Stomach (tissue), 19 donors: ENCODE measurements around the gene HAVCR2. TPM values are rescaled to one million over a fixed set of nuclear protein-coding genes. Genes with fewer than 3 reads are reported as not detected.
A peak's percentile ranks its signal among the peaks of the same experiment; 100 is the strongest.

Experiments used
- DNase-seq, 2 donors: peaks; one replicate each; pipeline versions ENCODE4 v3.0.0 to v3.0.0-alpha.2; 2013 to 2019
- H3K27ac ChIP-seq, 5 donors: fragments of 200-600 bp in 4 of 5; sonication (generic) in 4 of 5; one replicate each; pipeline ENCODE4 v1.5.1; 2013 to 2019; ENCODE audit warnings: mild to moderate bottlenecking in 1 of 5, moderate library complexity in 1 of 5
- H3K27me3 ChIP-seq, 3 donors: fragments of 200-600 bp; sonication (generic); one replicate each; pipeline ENCODE4 v1.5.1; 2017 to 2019; ENCODE audit warnings: mixed run types in 1 of 3
- H3K36me3 ChIP-seq, 4 donors: fragments of 200-600 bp; sonication (generic); 1 replicate in 3 of 4; 2 replicates in 1 of 4; pipeline ENCODE4 v1.5.1; 2016 to 2019
- H3K4me1 ChIP-seq, 4 donors: fragments of 200-600 bp; sonication (generic); one replicate each; pipeline ENCODE4 v1.5.1; 2016 to 2019
- H3K4me3 ChIP-seq, 4 donors: fragments of 200-600 bp; sonication (generic) in 3 of 4; one replicate each; pipeline ENCODE4 v1.5.1; 2016 to 2019; ENCODE audit warnings: mild to moderate bottlenecking in 1 of 4
- H3K9me3 ChIP-seq, 4 donors: fragments of 200-600 bp; sonication (generic); one replicate each; pipeline ENCODE4 v1.5.1; 2016 to 2019
- EP300 ChIP-seq: sonication (generic); formaldehyde crosslinking; IDR thresholded peaks from one replicate; pipeline ENCODE4 v1.6.1; 2017; ENCODE audit warnings: antibody characterized with exemption
- POLR2A ChIP-seq, 4 donors: fragments of 450-650 bp; IDR thresholded peaks; one replicate each; pipeline ENCODE4 v1.6.1; 2016; ENCODE audit warnings: antibody characterized with exemption in 4 of 4, control low read depth in 2 of 4, mild to moderate bottlenecking in 1 of 4, moderate library complexity in 1 of 4
- POLR2AphosphoS5 ChIP-seq, 3 donors: sonication (generic); formaldehyde crosslinking; IDR thresholded peaks; one replicate each; pipeline ENCODE4 v1.6.1; 2016; ENCODE audit warnings: antibody characterized with exemption in 3 of 3
- WGBS, 5 donors: extraction: QIAGEN DNeasy Blood & Tissue Kit in 3 of 5; methylation state at CpG; one replicate each; pipeline versions ENCODE4 v1.1.5 to v1.1.7; 2013 to 2018; 5-methylcytosine and 5-hydroxymethylcytosine counted together
- intact Hi-C: fragments of 100-400 bp; cut with DNase I; formaldehyde crosslinking; loops from one replicate; pipeline ENCODE4 v1.15.1; 2023; ENCODE audit warnings: low total_unique reads
- long read RNA-seq, 10 donors: transcript quantifications; one replicate each; lab custom pipeline, GENCODE V29; 2026
- polyA plus RNA-seq, 3 donors: library from polyadenylated mRNA; stranded (reverse); fragments of 200-250 nt; gene quantifications; one replicate each; pipeline ENCODE4 v1.2.3, GENCODE V29; 2013
- total RNA-seq, 5 donors: library from RNA; depleted of rRNA; stranded (reverse); fragments of >200 nt; gene quantifications; one replicate each; pipeline versions ENCODE4 v1.1.0 to v1.2.3, GENCODE V29; 2014 to 2016
- TF ChIP-seq, protein P1 (sequence below), 7 experiments: fragments of 450-650 bp in 4 of 7; fragments of 200-600 bp in 3 of 7; sonication (generic) in 3 of 7; IDR thresholded peaks; one replicate each; pipeline ENCODE4 v1.5.1; 2016 to 2019; ENCODE audit warnings: antibody characterized with exemption in 7 of 7, control low read depth in 2 of 7, mild to moderate bottlenecking in 1 of 7
- donor health status: healthy with polysubstance abuse.
- donor health status: Bipolar disorder and iron deficiency.
- donor health status: healthy.

HAVCR2 gene
- total RNA-seq (1 to 10 TPM in 3 of 5 donors, not detected in 2; 3.5 to 9.9 (median 7.8) TPM), polyA plus RNA-seq (1 to 10 TPM; 1.2 to 2.9 (median 2.1) TPM)
- long read RNA-seq, donor 1, result 0 reads
- long read RNA-seq, donor 2, result 0 reads
- long read RNA-seq, donor 3, result 0 reads
- long read RNA-seq, donor 4, result 0 reads
- long read RNA-seq, donor 5, result 0 reads
- long read RNA-seq, donor 6, result 0 reads
- long read RNA-seq, donor 7, partial matches to known transcripts, result 0 of 1 reads
- long read RNA-seq, donor 7, other reads (novel, unspliced or antisense), result 0 of 1 reads
- long read RNA-seq, donor 8, partial matches to known transcripts, result 0 of 2 reads
- long read RNA-seq, donor 8, other reads (novel, unspliced or antisense), result 0 of 2 reads
- long read RNA-seq, donor 9, result 0 reads
- long read RNA-seq, donor 10, partial matches to known transcripts, result 0 of 1 reads
- long read RNA-seq, donor 10, other reads (novel, unspliced or antisense), result 0 of 1 reads

- H3K9me3 ChIP-seq, result no peaks in the 10 kb centered on the region
- no peaks in the 10 kb centered on the region for H3K27me3 ChIP-seq
- peak in 2 of 3 donors; percentile 15 to 45 for TF ChIP-seq POLR2AphosphoS5 (IDR thresholded peaks at IDR 0.05)
- no peak for TF ChIP-seq EP300
- H3K4me3 ChIP-seq, result peak within 1 kb of the TSS in 2 of 4 donors; percentile 9 to 20
- WGBS, 5 donors, result 53 to 70% (median 63%) methylated on average over 4 of the region's 4 CpGs
- DNase-seq, result peak; percentile 39 to 60
- H3K4me1 ChIP-seq, result no peaks in the 10 kb centered on the region
- H3K27ac ChIP-seq, result peak within 1 kb of the TSS in 4 of 5 donors; percentile 24 to 66 (median 56)
- intact Hi-C loops, result no loop called here
- H3K36me3 ChIP-seq, result no peaks in the 10 kb centered on the region
Observed at GRCh38 chr5:157108976-157109375, at the start of gene HAVCR2. Gene HAVCR2 (minus strand): TSS chr5:157109044. CDS start chr5:157108983, 61 bp downstream.

- no peak overlapping the region for H3K27ac ChIP-seq
- intact Hi-C loops, result no loop called here
- H3K27me3 ChIP-seq, result no peaks in the 10 kb centered on the region
- no peak overlapping the region for H3K4me3 ChIP-seq
- TF ChIP-seq POLR2AphosphoS5 (IDR thresholded peaks at IDR 0.05) (no peak), POLR2A (IDR thresholded peaks at IDR 0.05) (no peak), EP300 (no peak)
- TF ChIP-seq, protein P1, sequence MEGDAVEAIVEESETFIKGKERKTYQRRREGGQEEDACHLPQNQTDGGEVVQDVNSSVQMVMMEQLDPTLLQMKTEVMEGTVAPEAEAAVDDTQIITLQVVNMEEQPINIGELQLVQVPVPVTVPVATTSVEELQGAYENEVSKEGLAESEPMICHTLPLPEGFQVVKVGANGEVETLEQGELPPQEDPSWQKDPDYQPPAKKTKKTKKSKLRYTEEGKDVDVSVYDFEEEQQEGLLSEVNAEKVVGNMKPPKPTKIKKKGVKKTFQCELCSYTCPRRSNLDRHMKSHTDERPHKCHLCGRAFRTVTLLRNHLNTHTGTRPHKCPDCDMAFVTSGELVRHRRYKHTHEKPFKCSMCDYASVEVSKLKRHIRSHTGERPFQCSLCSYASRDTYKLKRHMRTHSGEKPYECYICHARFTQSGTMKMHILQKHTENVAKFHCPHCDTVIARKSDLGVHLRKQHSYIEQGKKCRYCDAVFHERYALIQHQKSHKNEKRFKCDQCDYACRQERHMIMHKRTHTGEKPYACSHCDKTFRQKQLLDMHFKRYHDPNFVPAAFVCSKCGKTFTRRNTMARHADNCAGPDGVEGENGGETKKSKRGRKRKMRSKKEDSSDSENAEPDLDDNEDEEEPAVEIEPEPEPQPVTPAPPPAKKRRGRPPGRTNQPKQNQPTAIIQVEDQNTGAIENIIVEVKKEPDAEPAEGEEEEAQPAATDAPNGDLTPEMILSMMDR (IDR thresholded peaks at IDR 0.05), result no peak
- no peaks in the 10 kb centered on the region for H3K36me3 ChIP-seq
- DNase-seq, result no peak
- WGBS, 5 donors, result 45 to 80% (median 57%) methylated on average over 1 of the region's 1 CpG
- no peaks in the 10 kb centered on the region for H3K9me3 ChIP-seq
- no peaks in the 10 kb centered on the region for H3K4me1 ChIP-seq
Observed at GRCh38 chr5:157157293-157157891, 48.5 kb upstream of the HAVCR2 start.

GRCh38 chr5:157155297-157155696 is 46.5 kb upstream of the HAVCR2 start:
- intact Hi-C loops, result no loop called here
- no peak for DNase-seq
- H3K4me1 ChIP-seq, result no peaks in the 10 kb centered on the region
- H3K36me3 ChIP-seq, result no peaks in the 10 kb centered on the region
- no peak overlapping the region for H3K27ac ChIP-seq
- WGBS, 5 donors, result 59 to 87% (median 84%) methylated on average over 3 of the region's 3 CpGs
- H3K27me3 ChIP-seq, result no peaks in the 10 kb centered on the region
- H3K4me3 ChIP-seq, result no peak overlapping the region
- no peaks in the 10 kb centered on the region for H3K9me3 ChIP-seq
- no peak for TF ChIP-seq POLR2AphosphoS5 (IDR thresholded peaks at IDR 0.05)
- TF ChIP-seq POLR2A (IDR thresholded peaks at IDR 0.05), result no peak
- TF ChIP-seq, protein P1 (IDR thresholded peaks at IDR 0.05), result no peak
- TF ChIP-seq EP300, result no peak

- TF ChIP-seq POLR2A (IDR thresholded peaks at IDR 0.05) (no peak), EP300 (no peak), POLR2AphosphoS5 (IDR thresholded peaks at IDR 0.05) (no peak)
- TF ChIP-seq, protein P1 (IDR thresholded peaks at IDR 0.05), result no peak
- Histone ChIP-seq H3K9me3 (no peaks in the 10 kb centered on the region), H3K36me3 (no peaks in the 10 kb centered on the region), H3K27ac (no peak overlapping the region), H3K27me3 (no peaks in the 10 kb centered on the region), H3K4me3 (no peak overlapping the region), H3K4me1 (peaks cover 0 to 7% (median 3%) of the 10 kb centered on the region in 4 donors)
- no peak for DNase-seq
- intact Hi-C loops, result no loop called here
- 85 to 92% (median 91%) methylated on average over 3 of the region's 3 CpGs for WGBS, 5 donors
Observed at GRCh38 chr5:157150995-157151394, 42.2 kb upstream of the HAVCR2 start.
